ENCODE results near the gene KIFC1.
A peak's percentile ranks its signal among the peaks of the same experiment; 100 is the strongest.

Gene KIFC1

GRCh38 chr6:33438978-33439594 is 47.5 kb downstream of the KIFC1 start:
- no peak for DNase-seq
- Histone ChIP-seq H3K36me3 (peaks cover 92% of the 10 kb centered on the region), H3K4me3 (ENCODE audit: low read depth, low read length) (no peak overlapping the region), H3K9me3 (ENCODE audit: severe bottlenecking) (no peaks in the 10 kb centered on the region), H3K27me3 (ENCODE audit: insufficient read depth, low read depth, severe bottlenecking) (no peaks in the 10 kb centered on the region), H3K27ac (no peak overlapping the region)
- TF ChIP-seq CTCF (IDR thresholded peaks at IDR 0.05; ENCODE audit: low read depth, low read length) = no peak

GRCh38 chr6:33439956-33440648 is 48.5 kb downstream of the KIFC1 start:
- H3K9me3 ChIP-seq (ENCODE audit: severe bottlenecking) = no peaks in the 10 kb centered on the region
- no peaks in the 10 kb centered on the region for H3K27me3 ChIP-seq (ENCODE audit: insufficient read depth, low read depth, severe bottlenecking)
- no peak for DNase-seq
- H3K36me3 ChIP-seq = peaks cover 94% of the 10 kb centered on the region
- no peak overlapping the region for H3K4me3 ChIP-seq (ENCODE audit: low read depth, low read length)
- no peak overlapping the region for H3K27ac ChIP-seq
- TF ChIP-seq CTCF (IDR thresholded peaks at IDR 0.05; ENCODE audit: low read depth, low read length) = 0 out of 2 replicates have a peak, but pooled peaks have one; percentile 6

- Histone ChIP-seq H3K27ac (no peak overlapping the region), H3K4me3 (ENCODE audit: low read depth, low read length) (no peak overlapping the region), H3K27me3 (ENCODE audit: insufficient read depth, low read depth, severe bottlenecking) (no peaks in the 10 kb centered on the region), H3K36me3 (peaks cover 92% of the 10 kb centered on the region), H3K9me3 (ENCODE audit: severe bottlenecking) (no peaks in the 10 kb centered on the region)
- TF ChIP-seq CTCF (IDR thresholded peaks at IDR 0.05; ENCODE audit: low read depth, low read length) = no peak
- DNase-seq = no peak
Measured at GRCh38 chr6:33440649-33441309, 49.2 kb downstream of the KIFC1 start.

GRCh38 chr6:33441457-33441856 is 49.8 kb downstream of the KIFC1 start:
- Histone ChIP-seq H3K27ac (no peak overlapping the region), H3K4me3 (ENCODE audit: low read depth, low read length) (no peak overlapping the region), H3K36me3 (peaks cover 92% of the 10 kb centered on the region), H3K27me3 (ENCODE audit: insufficient read depth, low read depth, severe bottlenecking) (no peaks in the 10 kb centered on the region), H3K9me3 (ENCODE audit: severe bottlenecking) (no peaks in the 10 kb centered on the region)
- TF ChIP-seq CTCF (IDR thresholded peaks at IDR 0.05; ENCODE audit: low read depth, low read length) = no peak
- DNase-seq = no peak

- Histone ChIP-seq H3K27me3 (ENCODE audit: insufficient read depth, low read depth, severe bottlenecking) (no peaks in the 10 kb centered on the region), H3K9me3 (ENCODE audit: severe bottlenecking) (no peaks in the 10 kb centered on the region), H3K27ac (no peak overlapping the region), H3K36me3 (peaks cover 92% of the 10 kb centered on the region), H3K4me3 (ENCODE audit: low read depth, low read length) (no peak overlapping the region)
- no peak for TF ChIP-seq CTCF (IDR thresholded peaks at IDR 0.05; ENCODE audit: low read depth, low read length)
- no peak for DNase-seq
Measured at GRCh38 chr6:33442283-33442682, 50.7 kb downstream of the KIFC1 start.
